HG03439 (cell line): ENCODE measurements around the gene SDE2.
A peak's percentile ranks its signal among the peaks of the same experiment; 100 is the strongest.

Source experiments
- ATAC-seq: cut with Tn5 transposase; IDR thresholded peaks from one replicate; pipeline ENCODE4 v1.9.1; 2021; ENCODE audit warnings: mild to moderate bottlenecking, moderate library complexity; ENCODE audit not compliant: unreplicated experiment

SDE2 gene

DNA sequence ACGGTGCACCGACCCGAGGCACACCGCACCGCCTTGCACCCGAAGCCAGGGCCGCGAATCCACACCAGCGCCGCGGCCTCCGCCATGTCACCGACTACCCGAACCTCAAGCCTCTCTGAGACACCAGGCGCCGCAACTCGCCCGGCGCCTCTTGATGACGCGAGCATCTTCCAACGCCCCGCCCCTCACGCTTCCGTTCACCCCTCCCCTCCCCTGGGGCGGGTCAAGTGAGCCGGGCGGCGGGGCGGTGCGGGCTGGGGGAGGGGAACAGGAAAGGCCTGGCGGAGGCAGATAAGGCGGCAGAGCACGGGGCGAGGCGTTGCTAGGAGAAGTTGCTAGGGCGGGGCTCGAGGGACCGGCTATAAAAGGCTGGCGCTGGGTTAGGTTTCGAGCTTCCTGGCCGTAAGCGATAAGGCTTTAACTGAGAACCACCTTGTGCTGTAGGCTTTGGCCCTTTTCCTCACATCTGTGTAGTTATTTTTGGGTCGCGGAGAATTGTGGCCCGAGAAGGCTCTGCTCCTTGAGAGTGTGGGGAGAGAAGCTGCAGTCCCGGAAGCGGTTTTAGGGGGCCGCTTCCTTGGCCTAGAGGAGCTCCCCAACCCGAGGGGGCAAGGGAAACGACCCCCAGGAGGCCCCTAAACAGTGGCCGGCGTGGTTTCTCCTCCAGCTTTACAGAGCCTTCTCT lies at the start of gene SDE2:
Gene SDE2 (minus strand): TSS at position 117 of the 685 bp plus-strand sequence. CDS start 31 bp downstream, at position 86.
- ATAC-seq = peak; percentile 90

DNA sequence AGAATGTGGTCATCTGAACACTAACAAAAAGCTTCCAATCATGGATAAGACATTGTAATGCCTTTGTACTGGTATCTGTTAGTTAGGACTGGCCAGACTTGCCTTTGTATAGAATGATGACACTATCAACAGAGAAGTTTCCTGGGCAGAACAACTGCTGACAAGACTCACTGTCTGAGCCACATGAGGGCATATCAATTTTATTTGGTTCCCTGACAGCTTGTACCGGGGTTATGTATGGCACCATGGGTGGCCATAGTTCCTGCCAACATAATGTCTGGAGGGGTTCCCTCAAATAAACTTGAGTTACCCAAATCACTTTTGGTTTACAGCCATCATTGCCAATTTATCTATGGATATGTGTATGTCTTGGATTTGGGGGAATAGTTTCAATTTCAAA lies 49.7 kb upstream of the SDE2 start:
- no peak for ATAC-seq

DNA sequence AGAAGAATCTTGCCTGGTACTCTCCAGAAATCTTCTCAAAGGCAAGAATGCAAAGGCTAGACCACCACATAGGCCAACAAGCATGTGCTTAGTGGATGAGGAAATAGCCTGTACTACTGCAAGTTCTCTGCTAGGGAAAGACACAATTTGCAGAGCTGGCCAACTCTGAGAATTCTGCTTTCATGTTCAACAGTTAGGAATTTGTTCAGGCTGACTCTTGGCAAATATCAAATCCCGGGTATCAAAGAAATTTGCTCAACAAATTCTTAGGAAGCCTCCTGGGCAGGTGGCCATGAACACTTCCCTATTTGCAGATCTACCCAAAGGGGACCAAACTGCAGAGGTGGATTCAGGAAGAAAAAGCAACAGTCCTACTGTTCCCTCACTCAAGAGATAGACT lies 48.4 kb upstream of the SDE2 start:
- no peak for ATAC-seq

DNA sequence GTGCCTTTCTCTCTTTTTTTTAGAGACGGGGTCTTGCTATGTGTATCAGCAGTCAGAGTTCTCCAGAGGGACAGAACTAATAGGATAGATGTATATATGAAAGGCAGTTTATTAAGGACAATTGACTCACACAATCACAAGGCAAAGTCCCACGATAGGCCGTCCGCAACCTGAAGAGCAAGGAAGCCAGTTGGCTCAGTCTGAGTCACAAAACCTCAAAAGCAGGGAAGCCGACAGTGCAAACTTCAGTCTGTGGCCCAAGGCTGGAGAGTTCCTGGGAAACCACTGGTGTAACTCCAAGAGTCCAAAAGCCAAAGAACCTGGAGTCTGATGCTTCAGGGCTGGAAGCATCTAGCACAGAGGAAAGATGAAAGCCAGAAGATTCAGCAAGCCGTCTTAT lies 47.1 kb upstream of the SDE2 start:
- no peak for ATAC-seq

DNA sequence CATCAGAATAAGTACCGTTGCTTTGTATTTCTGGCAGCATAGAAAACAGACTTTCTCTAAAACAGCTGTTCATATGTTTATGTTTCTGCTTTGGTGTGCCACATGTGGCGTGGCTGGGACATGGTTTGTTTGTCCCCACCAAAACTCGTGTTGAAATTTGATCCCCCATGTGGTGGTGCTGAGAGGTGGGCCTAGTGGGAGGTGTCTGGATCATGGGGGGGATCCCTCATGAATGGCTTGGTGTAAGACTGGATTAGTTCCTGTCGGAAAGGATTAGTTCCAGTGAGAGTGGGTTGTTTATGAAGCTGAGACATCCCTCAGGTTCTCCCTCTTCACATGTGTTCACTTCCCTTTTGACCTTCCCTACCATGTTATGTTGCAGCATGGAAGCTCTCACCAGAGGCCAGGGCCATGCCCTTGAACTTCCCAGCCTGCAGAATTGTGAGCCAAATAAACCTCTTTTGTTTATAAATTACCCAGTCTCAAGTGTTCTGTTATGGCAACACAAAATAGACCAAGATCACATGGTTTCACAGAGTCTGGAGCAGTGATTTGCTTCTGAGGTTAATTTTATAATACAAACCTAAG lies 45.5 kb upstream of the SDE2 start:
- ATAC-seq = no peak

DNA sequence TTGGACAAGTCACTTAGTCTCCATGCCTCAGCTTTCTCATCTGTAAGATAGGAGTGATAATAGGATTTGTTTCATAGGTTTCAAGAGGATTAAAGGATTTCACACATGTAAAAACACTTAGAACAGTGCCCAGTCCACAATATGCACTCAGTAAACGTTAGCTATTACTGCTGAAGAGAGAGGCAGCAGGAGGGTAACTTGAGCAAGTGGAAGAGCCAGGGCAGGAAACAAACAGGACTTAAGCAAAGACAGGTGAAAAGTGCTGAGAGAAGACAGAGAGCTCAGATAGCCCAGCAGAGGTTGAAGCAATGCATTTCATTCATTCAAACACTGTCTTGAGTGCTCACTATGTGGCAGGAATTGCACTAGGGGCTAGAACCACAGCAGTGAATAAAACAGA lies 42.3 kb upstream of the SDE2 start:
- ATAC-seq = no peak

DNA sequence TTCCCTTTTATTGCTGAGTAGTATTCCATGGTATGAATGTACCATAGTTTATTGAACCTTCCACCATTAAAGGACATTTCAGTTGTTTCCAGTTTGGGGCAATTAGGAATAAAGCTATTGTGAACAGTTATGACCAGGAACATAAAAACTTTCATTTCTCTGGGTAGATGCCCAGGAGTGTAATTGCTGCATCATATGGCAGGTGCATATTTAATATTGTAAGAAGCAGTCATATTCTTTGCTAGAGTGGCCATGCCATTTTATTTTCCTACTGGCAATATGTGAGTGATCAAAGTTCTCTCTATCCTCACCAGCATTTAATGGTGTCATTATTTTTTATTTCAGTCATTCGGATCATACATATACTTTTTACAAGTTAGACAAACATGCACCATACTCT lies 39.5 kb upstream of the SDE2 start:
- no peak for ATAC-seq

DNA sequence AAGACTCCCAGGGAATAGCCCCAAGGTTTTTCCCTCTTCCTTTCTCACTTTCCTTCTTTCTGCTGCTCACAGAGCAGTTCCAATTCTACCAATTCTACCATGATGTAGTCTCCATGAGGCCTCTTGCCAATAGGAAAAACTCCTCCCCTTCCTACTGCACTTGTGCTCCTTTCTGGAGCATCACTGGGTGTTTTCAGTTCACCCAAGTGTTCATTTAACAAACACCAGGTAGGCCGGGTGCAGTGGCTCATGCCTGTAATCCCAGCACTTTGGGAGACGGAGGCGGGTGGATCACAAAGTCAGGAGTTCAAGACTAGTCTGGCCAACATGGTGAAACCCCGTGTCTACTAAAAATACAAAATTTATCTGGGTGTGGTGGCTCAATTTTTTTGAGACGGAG lies 36.8 kb upstream of the SDE2 start:
- ATAC-seq = no peak

DNA sequence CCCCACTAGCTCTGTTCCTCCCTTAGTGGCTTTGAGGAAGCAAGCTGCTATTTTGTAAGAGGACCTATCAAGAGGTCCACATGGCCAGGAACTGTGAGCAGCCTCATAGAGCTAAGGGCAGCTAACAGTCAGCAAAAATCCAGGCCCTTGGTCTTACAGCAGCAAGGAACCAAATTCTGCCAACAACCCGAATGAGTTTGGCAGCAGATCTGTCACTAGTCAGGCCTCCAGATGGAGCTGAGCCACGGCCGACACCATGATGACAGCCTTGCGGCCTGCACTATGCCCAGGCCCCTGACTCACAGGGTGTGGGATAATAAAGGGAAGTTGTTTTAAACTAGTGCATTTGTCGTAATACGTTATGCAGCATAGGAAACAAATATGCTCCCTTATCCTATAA lies 35.3 kb upstream of the SDE2 start:
- no peak for ATAC-seq

DNA sequence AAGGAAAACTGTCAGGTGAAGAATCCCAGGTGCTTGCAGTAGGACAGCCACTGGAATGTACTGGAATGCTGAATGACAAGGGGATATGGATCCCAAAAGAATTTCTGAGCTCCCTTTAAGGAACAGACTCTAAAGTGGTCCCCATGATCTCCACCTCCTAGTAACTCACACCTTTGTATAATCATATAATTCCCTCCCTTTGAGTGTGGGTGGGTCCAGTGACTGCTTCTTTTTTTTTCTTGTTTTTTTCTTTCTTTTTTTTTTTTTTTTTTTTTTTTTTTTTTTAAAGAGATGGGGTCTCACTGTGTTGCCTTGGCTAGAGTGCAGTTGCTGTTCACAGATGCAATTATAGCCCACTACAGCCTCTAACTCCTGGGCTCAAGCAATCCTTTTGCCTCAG lies 34.8 kb upstream of the SDE2 start:
- ATAC-seq = no peak

DNA sequence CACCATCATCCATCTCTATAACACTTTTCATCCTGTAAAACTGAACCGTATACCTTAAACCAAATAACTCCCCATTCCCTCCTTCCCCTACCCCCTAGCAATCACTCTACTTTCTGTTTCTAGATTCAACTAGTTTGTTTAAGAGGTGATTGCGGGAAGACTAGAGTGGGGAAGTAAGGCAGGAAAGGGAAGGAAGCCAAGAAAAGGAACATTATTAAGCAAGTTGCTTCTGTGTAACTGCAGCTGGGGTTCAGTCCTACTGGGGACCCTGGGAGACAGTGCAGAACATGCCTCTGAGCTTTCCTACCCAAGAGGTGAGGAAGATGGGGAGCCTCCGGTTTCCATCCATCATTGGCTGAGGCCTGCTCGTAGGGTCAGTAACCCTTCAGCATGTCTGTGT lies 34.4 kb upstream of the SDE2 start:
- ATAC-seq = no peak

DNA sequence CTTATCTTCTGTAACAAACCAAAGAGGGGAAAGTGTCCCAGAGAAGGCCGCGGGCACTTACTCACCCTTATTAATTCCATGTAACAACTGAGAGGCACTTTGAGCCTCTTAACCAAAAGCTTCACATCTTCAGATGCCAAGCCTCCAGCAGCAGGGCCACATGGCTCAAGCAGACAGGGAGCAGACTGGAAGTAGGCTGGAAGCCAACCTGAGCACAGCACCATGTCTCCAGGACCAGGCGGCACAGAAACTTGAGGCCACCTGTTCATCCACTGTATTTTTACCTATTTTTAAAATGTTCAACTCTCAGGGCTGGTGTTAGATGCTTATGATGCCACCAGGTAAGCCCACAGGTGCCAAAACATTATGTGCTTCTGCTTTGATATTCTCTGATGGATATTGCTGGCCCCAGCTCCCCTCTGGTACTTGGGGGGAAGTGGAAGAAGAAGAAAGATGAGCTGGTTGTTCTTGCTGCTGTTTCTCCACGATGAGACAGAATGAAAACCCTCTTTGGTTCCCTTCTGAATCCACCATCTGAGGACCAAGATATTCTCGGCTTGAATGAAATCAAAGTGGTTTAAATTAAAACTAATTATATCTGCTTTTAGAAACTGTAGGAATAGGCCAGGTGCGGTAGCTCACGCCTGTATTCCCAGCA lies 30.6 kb upstream of the SDE2 start:
- ATAC-seq = no peak

DNA sequence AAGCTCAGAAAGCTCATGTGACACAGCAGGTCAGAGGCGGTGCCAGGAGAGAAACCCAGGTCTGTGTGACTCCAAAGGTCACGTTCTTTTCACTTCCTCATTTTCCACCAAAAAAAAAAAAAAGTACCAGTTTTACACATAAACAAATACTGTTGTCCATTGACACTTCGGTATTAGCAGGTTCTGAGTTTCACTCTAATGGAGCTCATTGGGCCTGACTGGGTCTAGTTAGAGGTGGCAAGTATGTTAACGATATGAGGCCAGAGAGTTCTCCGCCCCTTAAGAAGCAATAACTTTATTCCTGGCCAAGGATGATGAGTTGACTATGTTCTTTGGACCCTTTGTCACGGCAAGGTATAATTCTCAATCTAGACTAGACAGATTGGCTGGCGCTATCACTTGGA lies 30.0 kb upstream of the SDE2 start:
- ATAC-seq = peak; percentile 87

DNA sequence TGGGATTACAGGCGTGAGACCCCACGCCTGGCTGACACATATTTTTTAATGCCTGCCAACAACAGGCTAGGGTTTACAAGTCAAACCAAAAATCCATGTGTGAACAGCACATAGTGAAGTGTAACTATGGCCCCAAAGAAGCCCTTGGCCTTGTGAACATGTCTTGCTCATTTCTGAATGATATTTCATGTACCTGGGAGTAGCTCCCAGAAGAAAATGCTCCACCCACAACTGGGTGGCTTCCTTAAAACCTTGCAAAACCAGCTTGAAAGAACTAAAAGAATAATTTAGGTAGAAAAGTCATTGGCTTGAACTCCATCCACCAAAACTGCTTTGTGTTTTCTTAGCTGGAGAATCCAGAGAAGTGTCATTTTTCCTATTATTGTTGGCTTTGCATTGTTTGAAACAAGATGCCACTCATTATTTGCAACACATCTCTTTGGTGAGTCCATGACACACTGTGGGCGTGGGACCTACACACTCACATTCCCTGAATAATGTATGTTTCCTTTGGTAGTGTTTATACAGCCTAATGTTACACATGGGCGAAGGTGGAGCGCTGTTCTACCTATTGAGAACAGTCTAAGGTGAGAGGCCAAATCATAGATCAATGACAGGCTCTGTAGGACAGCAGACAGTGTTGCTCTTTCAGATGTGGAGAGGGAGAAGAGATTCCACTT lies 28.5 kb upstream of the SDE2 start:
- no peak for ATAC-seq

DNA sequence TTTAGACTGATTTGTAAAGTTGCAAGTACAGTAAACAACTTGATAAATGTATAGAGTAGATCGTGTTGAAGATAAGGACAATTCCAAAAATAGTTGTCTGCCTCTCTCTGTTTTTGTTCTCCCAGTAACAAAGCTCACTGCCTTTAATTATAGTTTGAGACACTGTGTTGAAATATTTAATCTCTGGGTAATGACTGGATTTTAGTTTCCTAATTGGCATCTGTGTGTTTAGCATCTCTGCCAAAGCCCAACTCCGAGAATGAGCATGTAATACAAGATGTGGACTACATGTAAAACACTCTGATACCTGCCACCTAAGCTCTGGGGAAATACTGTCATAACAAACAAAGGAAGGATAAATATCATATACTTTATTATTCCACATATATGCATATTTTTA lies 27.7 kb upstream of the SDE2 start:
- ATAC-seq = no peak

DNA sequence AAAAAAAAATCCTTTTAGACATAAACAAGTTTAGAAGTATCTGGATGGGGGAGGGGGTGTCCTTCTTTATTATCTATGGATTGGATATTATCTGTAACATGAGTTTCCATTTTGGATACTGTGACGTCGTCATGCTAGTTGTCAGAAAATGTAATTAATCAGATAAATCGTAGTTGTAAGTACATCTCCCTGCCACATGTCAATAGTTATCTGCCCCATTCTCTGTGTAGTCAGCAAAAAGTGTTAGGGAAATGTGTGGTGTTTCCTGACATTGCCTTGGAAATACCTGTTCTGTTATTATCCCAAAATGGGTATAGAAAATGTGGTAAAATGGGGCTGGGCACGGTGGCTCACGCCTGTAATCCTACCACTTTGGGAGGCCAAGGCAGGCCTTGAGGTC lies 24.6 kb upstream of the SDE2 start:
- no peak for ATAC-seq

DNA sequence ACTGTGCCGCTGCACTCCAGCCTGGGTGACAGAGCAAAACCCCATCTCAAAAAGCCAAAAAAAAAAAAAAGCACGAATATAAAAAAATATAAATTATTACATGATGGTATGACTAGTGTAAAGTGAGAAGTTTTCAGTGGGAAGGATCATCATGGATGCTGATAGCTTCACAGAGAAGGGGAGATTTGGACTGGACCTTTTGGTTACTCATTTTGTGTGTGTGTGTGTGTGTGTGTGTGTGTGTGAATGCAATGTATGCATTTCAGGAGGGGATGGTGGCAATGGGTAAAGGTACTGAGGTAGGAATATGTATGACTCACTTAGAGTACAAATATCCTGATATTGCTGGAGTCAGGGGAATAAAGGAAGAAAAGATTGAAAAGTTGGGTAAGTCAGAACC lies 22.7 kb upstream of the SDE2 start:
- ATAC-seq = no peak

DNA sequence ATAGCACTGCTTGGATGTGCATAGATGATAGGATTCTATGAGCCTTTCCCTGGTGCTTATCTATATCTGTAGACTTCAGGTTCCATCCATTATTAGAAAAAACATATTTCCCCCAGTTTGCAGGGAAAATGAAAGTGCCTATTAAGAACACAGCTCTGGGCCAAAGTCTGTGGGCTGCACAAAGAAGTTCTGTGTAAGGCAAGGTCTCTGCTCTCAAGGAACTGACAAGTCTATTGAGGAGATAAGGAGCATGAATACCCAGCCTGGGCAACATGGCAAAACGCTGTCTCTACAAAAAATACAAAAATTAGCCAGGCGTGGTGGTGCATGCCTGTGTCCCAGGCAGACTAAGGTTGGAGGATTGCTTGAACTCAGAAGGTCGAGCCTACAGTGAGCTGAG lies 22.3 kb upstream of the SDE2 start:
- no peak for ATAC-seq

DNA sequence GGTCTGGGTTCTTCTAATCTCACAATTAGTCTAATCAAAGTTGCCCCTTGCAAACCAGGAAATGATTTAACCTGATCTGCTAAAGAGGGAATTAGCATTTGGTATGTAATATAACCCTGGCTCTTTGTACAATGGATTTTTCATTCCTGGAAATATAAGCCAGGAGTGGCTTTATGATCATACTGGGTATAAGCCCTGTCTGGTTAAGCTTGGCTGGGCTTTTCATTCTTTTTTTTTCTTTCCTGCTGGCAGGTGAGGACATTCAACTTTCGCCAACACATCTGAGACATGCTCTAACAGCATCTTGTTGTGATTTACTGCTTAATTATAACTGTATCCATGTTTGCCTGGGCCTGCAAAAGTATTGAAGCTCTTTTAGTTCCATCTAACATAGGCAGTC lies 20.4 kb upstream of the SDE2 start:
- ATAC-seq = no peak

DNA sequence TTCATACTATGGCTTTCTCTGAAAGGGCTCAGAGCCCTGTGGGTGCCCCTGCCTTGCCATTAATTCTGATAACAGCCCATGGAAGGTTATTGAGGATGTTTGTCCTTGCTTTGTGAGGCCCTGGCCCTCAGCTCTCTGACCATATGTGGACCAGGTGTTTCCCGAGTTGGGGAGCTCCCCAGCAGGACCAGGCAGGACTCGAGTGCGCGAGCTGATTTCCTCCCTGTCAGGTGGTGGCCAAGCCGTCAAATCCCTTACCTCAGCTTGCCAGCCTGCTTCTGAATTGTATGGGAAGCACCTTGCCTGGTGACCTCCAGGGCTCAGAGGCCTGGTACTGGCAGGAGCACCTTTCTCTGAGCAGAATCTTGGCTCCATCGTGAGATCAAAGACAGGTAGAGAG lies 17.9 kb upstream of the SDE2 start:
- ATAC-seq = no peak

DNA sequence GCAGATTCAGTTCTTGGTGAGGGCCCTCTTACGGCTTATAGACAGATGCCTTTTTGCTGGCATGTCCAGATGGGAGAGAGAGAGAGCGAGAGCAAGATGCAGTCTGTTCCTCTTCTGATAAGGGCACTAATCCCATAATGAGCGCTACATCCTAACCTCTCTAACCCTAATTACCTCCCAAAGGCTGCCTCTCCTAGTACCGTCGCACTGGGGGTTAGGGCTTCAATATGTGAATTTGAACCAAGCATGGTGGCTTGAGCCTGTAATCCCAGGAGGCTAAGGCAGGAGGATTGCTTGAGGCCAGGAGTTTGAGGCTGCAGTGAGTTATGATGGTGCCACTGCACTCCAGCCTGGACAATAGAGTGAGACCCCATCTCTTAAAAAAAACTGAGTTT lies 10.5 kb upstream of the SDE2 start:
- no peak for ATAC-seq
